ENCODE measurements around the gene NR6A1. TPM values are rescaled to one million over a fixed set of nuclear protein-coding genes. Genes with fewer than 3 reads are reported as not detected.

The NR6A1 gene
- total RNA-seq, 1 experiment from 2014 or later = 99.3 TPM

DNA sequence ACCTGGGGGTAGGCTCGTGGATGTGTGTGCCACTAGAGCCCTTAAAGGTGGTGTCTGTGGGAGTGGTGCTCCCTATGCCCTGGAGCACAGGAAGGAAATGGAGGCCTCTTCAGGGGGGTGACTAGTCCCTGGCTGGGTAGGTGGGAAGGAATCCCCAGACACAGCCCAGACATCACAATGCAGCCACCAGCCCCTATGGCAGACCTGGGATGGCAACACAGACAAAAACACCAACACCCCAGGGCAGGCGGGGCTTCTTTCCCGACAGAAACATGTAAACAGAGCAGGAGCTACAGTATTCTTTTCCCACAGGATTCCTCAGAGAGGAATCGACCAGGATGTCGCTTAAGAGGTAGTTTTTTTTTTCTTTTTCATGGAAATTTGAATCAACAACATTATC is 253.5 kb downstream of the NR6A1 start:
- Mint-ChIP-seq H3K4me1 (peaks cover 11 to 19% of the 10 kb centered on the region in 2 experiments), H3K9me3 (no peaks in the 10 kb centered on the region; a peak in 1 of 5 replicates), H3K4me3 (no peak overlapping the region), H3K36me3 (ENCODE audit: insufficient read depth in 1 of 3, low read depth in 3 of 3) (peaks cover 29 to 37% (median 32%) of the 10 kb centered on the region in 3 experiments), H3K27me3 (ENCODE audit: low read depth) (no peaks in the 10 kb centered on the region; the same call in 1 of the 2 replicates), H3K27ac (no peak overlapping the region)
- H3K18ac ChIP-seq (ENCODE audit: insufficient read length, low read depth, low read length) = no peak overlapping the region
- H3K9me3 ChIP-seq (ENCODE audit: control insufficient read depth, low read depth, low read length) = no peaks in the 10 kb centered on the region
- no peak overlapping the region for H2AFZ ChIP-seq (ENCODE audit: low read length)
- no peaks in the 10 kb centered on the region for H3K79me1 ChIP-seq (ENCODE audit: insufficient read depth, low read depth, low read length, poor library complexity, severe bottlenecking)
- no peak overlapping the region for H3K56ac ChIP-seq (ENCODE audit: insufficient read length, low read depth, low read length)
- H3K4me1 ChIP-seq (ENCODE audit: insufficient read depth, low read length) = no peaks in the 10 kb centered on the region
- H3K14ac ChIP-seq (ENCODE audit: insufficient read depth, low read length) = no peak overlapping the region
- H3K9ac ChIP-seq (ENCODE audit: extremely low read depth, insufficient read length, low read length) = no peak overlapping the region
- H3K4me2 ChIP-seq (ENCODE audit: insufficient read depth, insufficient read length, low read length) = no peak overlapping the region
- no peak overlapping the region for H3T11ph ChIP-seq (ENCODE audit: low read length)
- no peak overlapping the region for H4K5ac ChIP-seq (ENCODE audit: insufficient read length, low read depth, low read length)
- peaks cover 2% of the 10 kb centered on the region for H3K23me2 ChIP-seq (ENCODE audit: insufficient read length, low read depth, low read length, poor library complexity, severe bottlenecking)
- H3K4ac ChIP-seq (ENCODE audit: low read depth, low read length) = no peak overlapping the region
- no peak overlapping the region for H2AK5ac ChIP-seq (ENCODE audit: insufficient read length, low read length)
- H4K20me1 ChIP-seq (ENCODE audit: control insufficient read depth, insufficient read depth, insufficient read length) = no peaks in the 10 kb centered on the region
- H2BK12ac ChIP-seq (ENCODE audit: insufficient read length, low read depth, low read length) = no peak overlapping the region
- no peak overlapping the region for H3K27ac ChIP-seq (ENCODE audit: insufficient read length, low read depth, low read length)
- no peak overlapping the region for H3K23ac ChIP-seq (ENCODE audit: insufficient read length, low read depth, low read length)
- no peak overlapping the region for H4K8ac ChIP-seq (replicated peaks; ENCODE audit: insufficient read length, low read depth, low read length)
- no CpG with 5 or more reads among the region's 5 CpGs for WGBS (ENCODE audit: extremely low coverage, insufficient read length, low lambda C conversion rate)
- DNase-seq = no peak
- no peaks in the 10 kb centered on the region for H3K79me2 ChIP-seq (ENCODE audit: insufficient read depth, low read length)
- no peak overlapping the region for H2BK5ac ChIP-seq (ENCODE audit: insufficient read length, low read length)
- no peak overlapping the region for H2BK20ac ChIP-seq (ENCODE audit: low read depth, low read length, poor library complexity, severe bottlenecking)
- H4K91ac ChIP-seq (ENCODE audit: insufficient read length, low read depth, low read length) = no peak overlapping the region
- H2BK15ac ChIP-seq (ENCODE audit: low read depth, low read length) = no peak overlapping the region
- no peak overlapping the region for H2BK120ac ChIP-seq (ENCODE audit: low read depth, low read length, poor library complexity, severe bottlenecking)
- H3K27me3 ChIP-seq (ENCODE audit: insufficient read depth, low read length) = no peaks in the 10 kb centered on the region
- TF ChIP-seq, protein P1, sequence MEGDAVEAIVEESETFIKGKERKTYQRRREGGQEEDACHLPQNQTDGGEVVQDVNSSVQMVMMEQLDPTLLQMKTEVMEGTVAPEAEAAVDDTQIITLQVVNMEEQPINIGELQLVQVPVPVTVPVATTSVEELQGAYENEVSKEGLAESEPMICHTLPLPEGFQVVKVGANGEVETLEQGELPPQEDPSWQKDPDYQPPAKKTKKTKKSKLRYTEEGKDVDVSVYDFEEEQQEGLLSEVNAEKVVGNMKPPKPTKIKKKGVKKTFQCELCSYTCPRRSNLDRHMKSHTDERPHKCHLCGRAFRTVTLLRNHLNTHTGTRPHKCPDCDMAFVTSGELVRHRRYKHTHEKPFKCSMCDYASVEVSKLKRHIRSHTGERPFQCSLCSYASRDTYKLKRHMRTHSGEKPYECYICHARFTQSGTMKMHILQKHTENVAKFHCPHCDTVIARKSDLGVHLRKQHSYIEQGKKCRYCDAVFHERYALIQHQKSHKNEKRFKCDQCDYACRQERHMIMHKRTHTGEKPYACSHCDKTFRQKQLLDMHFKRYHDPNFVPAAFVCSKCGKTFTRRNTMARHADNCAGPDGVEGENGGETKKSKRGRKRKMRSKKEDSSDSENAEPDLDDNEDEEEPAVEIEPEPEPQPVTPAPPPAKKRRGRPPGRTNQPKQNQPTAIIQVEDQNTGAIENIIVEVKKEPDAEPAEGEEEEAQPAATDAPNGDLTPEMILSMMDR (conservative IDR thresholded peaks at IDR 0.05) = no peak

Measured in H9 (cell line).